Adipocyte (in vitro differentiated cells): Measurements from ENCODE around the gene GAD2.

Experiments
- DNase-seq: peaks from one replicate; pipeline ENCODE4 v3.0.0-alpha.2; 2015; ENCODE audit warnings: low read depth
- H3K27me3 ChIP-seq: replicated peaks from 2 replicates; pipeline ENCODE4 v1.7.0; 2013; ENCODE audit warnings: mild to moderate bottlenecking, low read length, moderate library complexity; ENCODE audit not compliant: control insufficient read depth, insufficient read depth
- H3K36me3 ChIP-seq: 2 replicates; pipeline ENCODE4 v1.7.0; 2013; ENCODE audit warnings: low read length, mild to moderate bottlenecking, moderate library complexity; ENCODE audit not compliant: control insufficient read depth, insufficient read depth, severe bottlenecking
- H3K4me1 ChIP-seq: 2 replicates; pipeline ENCODE4 v1.7.0; 2013; ENCODE audit warnings: mild to moderate bottlenecking, low read length, moderate library complexity; ENCODE audit not compliant: control insufficient read depth, insufficient read depth
- H3K4me3 ChIP-seq: 2 replicates; pipeline ENCODE4 v1.7.0; 2013; ENCODE audit warnings: mild to moderate bottlenecking, low read length, moderate library complexity
- H3K9ac ChIP-seq: 2 replicates; pipeline ENCODE4 v1.7.0; 2013; ENCODE audit warnings: mild to moderate bottlenecking, low read length, moderate library complexity
- H3K9me3 ChIP-seq: 2 replicates; pipeline ENCODE4 v1.7.0; 2013; ENCODE audit warnings: mild to moderate bottlenecking, low read length, moderate library complexity; ENCODE audit not compliant: control insufficient read depth

GAD2 gene

DNA sequence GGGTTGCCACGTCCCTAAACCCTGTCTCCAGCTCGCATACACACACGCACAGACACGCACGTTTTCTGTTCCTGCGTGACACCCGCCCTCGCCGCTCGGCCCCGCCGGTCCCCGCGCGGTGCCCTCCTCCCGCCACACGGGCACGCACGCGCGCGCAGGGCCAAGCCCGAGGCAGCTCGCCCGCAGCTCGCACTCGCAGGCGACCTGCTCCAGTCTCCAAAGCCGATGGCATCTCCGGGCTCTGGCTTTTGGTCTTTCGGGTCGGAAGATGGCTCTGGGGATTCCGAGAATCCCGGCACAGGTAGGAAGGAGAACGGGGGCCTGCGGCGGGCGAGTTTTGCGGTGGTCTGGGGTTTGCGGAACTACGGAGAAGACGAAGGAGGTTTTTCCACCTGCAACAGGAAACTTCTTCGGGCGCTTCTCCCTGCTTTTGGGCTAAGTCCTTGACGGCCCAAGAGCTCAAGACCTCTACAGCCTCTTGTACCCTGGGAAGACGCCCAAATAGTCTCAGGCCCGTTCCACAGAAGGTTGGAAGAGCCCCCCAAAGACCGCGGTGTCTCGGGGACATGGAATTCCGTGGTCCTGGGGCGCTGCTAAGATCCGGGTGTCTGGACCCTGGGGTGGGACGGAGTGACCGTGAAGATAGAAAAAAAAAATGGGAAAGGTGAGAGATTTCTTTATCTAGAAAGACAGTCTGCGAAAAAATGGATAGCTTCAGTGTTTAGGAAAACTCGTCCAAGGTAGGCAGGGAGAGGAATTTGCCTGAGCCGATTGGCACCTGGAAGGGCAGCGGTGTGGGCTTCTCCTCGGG is at the start of gene GAD2:
GAD2 (plus strand) TSS at position 190 of the 811 bp plus-strand sequence; CDS start at position 226, 36 bp downstream.
- Histone ChIP-seq H3K4me3 (no peak within 1 kb of the TSS), H3K27me3 (peaks cover 96% of the 10 kb centered on the region), H3K9ac (no peak within 1 kb of the TSS), H3K9me3 (no peaks in the 10 kb centered on the region), H3K36me3 (no peaks in the 10 kb centered on the region), H3K4me1 (no peaks in the 10 kb centered on the region)
- DNase-seq, result no peak

GRCh38 chr10:26169466-26169865 is 47.1 kb upstream of the GAD2 start:
- Histone ChIP-seq H3K9ac (no peak overlapping the region), H3K27me3 (peaks cover 5% of the 10 kb centered on the region), H3K4me1 (no peaks in the 10 kb centered on the region), H3K9me3 (no peaks in the 10 kb centered on the region), H3K4me3 (no peak overlapping the region), H3K36me3 (no peaks in the 10 kb centered on the region)
- DNase-seq, result no peak

- no peak overlapping the region for H3K9ac ChIP-seq
- DNase-seq, result no peak
- peaks cover 5% of the 10 kb centered on the region for H3K27me3 ChIP-seq
- no peaks in the 10 kb centered on the region for H3K36me3 ChIP-seq
- no peaks in the 10 kb centered on the region for H3K9me3 ChIP-seq
- no peaks in the 10 kb centered on the region for H3K4me1 ChIP-seq
- H3K4me3 ChIP-seq, result no peak overlapping the region
These were observed 44.4 kb upstream of the GAD2 start for GRCh38 chr10:26172131-26172530.

DNA sequence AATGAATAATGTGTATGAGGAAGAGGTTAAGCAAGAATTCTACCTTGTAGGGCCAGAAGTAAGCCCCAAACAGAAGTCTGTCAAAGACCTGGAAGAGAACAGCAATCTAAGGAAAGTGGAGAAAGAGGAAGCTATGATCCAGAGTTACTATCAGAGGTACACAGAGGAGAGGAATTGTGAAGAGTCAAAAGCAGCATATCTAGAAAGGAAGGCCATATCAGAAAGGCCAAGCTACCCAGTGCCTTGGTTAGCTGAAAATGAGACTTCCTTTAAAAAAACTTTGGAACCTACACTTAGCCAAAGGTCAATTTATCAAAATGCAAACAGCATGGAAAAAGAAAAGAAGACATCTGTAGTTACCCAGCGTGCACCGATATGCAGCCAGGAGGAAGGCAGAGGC is 42.7 kb upstream of the GAD2 start:
- Histone ChIP-seq H3K9ac (no peak overlapping the region), H3K36me3 (no peaks in the 10 kb centered on the region), H3K4me3 (no peak overlapping the region), H3K9me3 (no peaks in the 10 kb centered on the region), H3K4me1 (no peaks in the 10 kb centered on the region), H3K27me3 (peaks cover 5% of the 10 kb centered on the region)
- no peak for DNase-seq

GRCh38 chr10:26177341-26177740 is 39.2 kb upstream of the GAD2 start:
- Histone ChIP-seq H3K9ac (no peak overlapping the region), H3K4me3 (no peak overlapping the region)

GRCh38 chr10:26194275-26194674 is 22.3 kb upstream of the GAD2 start:
- no peak for DNase-seq
- H3K9ac ChIP-seq, result no peak overlapping the region
- no peaks in the 10 kb centered on the region for H3K27me3 ChIP-seq
- no peak overlapping the region for H3K4me3 ChIP-seq
- H3K36me3 ChIP-seq, result no peaks in the 10 kb centered on the region
- no peaks in the 10 kb centered on the region for H3K4me1 ChIP-seq
- no peaks in the 10 kb centered on the region for H3K9me3 ChIP-seq

More at GRCh38 chr10:26177341-26177740, 39.2 kb upstream of the GAD2 start:
- Histone ChIP-seq H3K4me1 (no peaks in the 10 kb centered on the region), H3K27me3 (peaks cover 5% of the 10 kb centered on the region), H3K36me3 (no peaks in the 10 kb centered on the region), H3K9me3 (no peaks in the 10 kb centered on the region)
- DNase-seq, result no peak

GRCh38 chr10:26197248-26197647 is 19.3 kb upstream of the GAD2 start:
- Histone ChIP-seq H3K4me1 (no peaks in the 10 kb centered on the region), H3K4me3 (no peak overlapping the region), H3K27me3 (no peaks in the 10 kb centered on the region), H3K9me3 (no peaks in the 10 kb centered on the region), H3K9ac (no peak overlapping the region), H3K36me3 (no peaks in the 10 kb centered on the region)
- no peak for DNase-seq

- no peak for DNase-seq
These were observed 18.5 kb upstream of the GAD2 start for GRCh38 chr10:26198119-26198518.

DNA sequence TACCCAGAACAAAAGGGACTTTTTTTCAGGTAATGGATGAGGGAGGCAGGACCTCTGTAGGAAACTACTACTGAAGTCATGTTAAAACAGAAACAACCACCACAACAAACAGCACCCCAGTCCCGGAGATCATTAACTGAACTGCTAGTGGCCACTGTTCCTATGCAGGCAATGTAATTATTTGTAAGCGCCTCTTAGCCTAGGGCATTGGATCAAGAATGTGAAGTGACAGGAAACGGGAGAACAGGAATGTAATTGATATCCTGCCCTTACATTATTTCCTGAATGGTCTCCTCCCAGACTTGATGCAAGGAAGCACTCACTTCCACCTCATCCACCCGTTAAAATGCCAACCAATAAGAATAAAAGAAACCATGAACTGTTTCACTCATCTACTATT is 16.7 kb upstream of the GAD2 start:
- no peak overlapping the region for H3K4me3 ChIP-seq
- H3K9ac ChIP-seq, result no peak overlapping the region
- H3K27me3 ChIP-seq, result no peaks in the 10 kb centered on the region
- H3K9me3 ChIP-seq, result no peaks in the 10 kb centered on the region
- H3K36me3 ChIP-seq, result no peaks in the 10 kb centered on the region
- DNase-seq, result no peak
- no peaks in the 10 kb centered on the region for H3K4me1 ChIP-seq

More at GRCh38 chr10:26198119-26198518, 18.5 kb upstream of the GAD2 start:
- Histone ChIP-seq H3K36me3 (no peaks in the 10 kb centered on the region), H3K9me3 (no peaks in the 10 kb centered on the region), H3K4me1 (no peaks in the 10 kb centered on the region), H3K4me3 (no peak overlapping the region), H3K27me3 (no peaks in the 10 kb centered on the region), H3K9ac (no peak overlapping the region)

DNA sequence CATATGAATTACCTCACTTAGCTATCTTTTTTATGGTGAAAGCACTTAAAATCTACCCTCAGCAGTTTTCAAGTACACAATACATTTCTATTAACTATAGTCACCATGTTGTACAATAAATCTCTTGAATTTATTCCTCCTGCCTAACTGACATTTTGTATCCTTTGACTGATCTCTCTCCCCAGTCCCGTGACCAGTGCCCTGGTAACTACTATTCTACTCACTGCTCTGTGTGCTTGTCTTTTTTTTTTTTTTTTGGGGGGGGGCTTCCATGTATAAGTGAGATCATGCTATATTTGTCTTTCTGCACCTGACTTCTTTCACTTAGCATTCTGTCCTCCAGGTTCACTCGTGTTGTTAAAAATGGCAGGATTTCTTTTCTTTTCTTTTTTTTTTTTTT is 11.4 kb upstream of the GAD2 start:
- DNase-seq, result no peak
- Histone ChIP-seq H3K9me3 (peaks cover 12% of the 10 kb centered on the region), H3K4me1 (no peaks in the 10 kb centered on the region), H3K27me3 (peaks cover under 1% of the 10 kb centered on the region), H3K4me3 (no peak overlapping the region), H3K9ac (no peak overlapping the region), H3K36me3 (no peaks in the 10 kb centered on the region)

DNA sequence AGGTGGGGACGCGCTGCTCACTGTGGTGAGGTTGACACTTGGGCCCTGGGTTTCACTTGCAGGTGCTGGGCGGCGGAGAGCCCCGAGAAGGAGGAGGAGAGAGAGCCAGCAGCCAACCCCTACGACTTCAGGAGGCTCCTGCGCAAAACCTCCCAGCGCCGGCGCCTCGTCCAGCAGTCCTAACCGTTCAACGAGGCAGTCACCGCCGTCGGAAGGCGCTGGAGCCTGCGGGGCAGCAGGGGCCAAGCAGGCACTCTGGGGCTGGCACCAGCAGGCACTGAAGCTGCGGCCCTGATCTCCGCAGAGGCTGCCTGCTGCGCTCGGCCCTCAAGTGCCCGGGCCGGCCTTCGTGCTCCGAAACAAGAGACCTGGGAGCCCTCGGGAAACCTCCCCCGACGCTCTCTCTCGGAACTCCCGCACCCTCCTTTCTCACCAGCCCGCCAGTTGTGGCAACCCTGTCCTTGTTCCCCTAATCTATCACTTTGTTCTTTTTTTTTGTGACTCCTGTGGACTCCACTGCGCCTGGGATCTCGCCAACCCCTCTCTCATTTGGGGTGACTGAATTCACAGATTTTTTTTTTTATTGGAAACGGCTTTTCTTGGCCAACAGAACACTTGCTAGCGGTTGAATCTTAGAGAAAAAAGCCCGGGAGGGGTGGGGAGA is 4.7 kb upstream of the GAD2 start:
- no peak overlapping the region for H3K9ac ChIP-seq
- H3K4me3 ChIP-seq, result no peak overlapping the region
- H3K36me3 ChIP-seq, result no peaks in the 10 kb centered on the region
- H3K9me3 ChIP-seq, result peaks cover 10% of the 10 kb centered on the region
- peaks cover 64% of the 10 kb centered on the region for H3K27me3 ChIP-seq
- H3K4me1 ChIP-seq, result no peaks in the 10 kb centered on the region
- DNase-seq, result no peak
